CD4-positive, alpha-beta T cell treated with Interleukin-17A for 4 hours (primary cell): ENCODE results near the gene SLC22A9.
"Not testable (repeated sequence)": the region's sequence is repeated elsewhere in the genome, so short reads cannot be mapped to it uniquely, and the experiment has no call there.

Source experiments
- DNase-seq: peaks from one replicate; pipeline ENCODE4 v3.0.0-alpha.2; 2020; ENCODE audit warnings: mixed read lengths

Gene SLC22A9

DNA sequence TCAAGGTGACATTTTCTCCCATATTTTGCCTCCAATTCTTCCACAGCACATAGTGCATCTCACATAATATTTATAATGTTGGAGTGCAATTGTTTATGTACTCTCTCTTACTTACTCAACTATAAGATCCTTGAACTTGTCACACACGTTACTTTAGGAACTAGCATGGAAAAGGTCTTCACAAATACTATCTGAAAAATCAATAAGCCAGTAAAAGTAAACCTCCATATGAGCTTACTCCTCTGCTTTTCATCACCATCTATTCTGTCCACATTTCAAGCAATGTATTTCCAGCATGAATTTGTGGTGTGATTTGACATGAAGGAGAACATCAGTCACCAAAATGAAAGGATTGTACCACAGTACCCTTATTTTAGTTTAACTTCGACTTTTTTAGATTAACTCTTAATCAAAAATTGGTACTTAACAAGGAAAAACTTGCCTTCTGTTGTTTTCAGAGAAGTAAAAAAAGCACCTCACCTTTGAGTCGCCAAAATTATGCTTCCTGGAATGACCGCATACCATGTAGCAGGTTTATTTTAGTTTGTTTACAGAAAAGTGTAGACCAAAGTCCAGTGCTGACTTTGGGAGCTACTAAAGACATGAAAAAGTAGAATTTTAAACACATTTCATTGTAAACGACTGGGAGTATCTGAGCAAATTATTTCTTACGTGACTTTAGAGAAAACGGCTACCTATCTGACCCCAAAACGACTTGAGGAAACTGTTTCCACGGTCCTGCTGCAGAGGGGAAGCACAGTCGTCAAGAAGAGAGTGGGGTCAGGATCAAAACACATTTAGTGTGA is at the start of gene SLC22A9:
Gene SLC22A9 (plus strand): TSS at position 621 of the 806 bp plus-strand sequence. CDS start 272 bp downstream, outside the sequence.
- no peak for DNase-seq

GRCh38 chr11:63321723-63322122 is 47.9 kb upstream of the SLC22A9 start:
- no peak for DNase-seq

DNA sequence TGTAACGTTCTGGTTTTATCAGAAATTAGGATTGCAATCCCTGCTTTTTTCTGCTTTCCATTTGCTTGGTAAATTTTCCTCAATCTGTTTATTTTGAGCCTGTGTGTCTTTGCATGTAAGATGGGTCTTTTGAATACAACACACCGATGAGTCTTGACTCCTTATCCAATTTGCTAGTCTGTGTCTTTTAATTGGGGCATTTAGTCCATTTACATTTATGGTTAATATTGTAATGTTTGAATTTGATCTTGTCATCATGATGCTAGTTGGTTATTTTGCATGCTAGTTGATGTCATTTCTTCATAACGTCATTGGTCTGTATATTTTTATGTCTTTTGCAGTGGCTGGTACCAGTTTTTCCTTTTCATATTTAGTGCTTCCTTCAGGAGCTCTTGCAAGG is 34.5 kb upstream of the SLC22A9 start:
- not testable (repeated sequence) for DNase-seq

- DNase-seq = no peak
These were observed 32.5 kb upstream of the SLC22A9 start for GRCh38 chr11:63337070-63337469.

DNA sequence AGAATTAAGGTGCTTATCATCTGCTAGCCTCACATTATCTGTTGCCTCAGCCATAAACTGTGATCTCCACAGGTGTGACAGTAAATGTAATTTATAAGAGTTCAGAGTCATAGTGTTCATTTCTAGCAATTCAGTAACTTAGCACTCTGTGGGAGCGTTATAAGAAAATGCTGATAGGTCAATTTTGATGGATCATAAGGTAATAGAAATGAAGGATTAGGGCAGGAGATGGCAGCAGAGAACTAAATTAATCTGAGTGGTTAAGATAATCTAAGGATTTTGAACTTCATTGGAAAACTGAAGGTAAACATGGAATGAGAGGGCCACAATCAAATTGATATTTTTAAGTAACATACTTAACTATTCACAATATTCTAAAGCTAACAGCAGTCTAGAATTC is 26.5 kb upstream of the SLC22A9 start:
- DNase-seq = no peak

DNA sequence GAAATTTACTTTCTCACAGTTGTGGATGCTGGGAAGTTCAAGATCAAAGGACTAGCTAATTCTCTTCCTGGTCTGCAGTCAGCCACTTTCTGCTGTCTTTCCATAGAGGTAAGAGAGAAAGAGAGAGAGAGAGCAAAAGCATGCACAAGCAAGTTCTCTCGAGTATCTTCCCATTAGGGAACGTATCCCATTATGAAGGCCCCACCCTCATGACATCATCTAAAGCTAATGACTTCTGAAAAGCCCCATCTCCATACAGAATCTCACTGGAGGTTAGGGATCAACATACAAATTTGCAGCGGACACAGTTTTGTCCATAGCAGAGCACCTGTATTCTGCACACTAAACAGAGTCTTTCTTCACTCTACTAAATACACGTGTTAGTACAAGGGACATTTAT is 17.4 kb upstream of the SLC22A9 start:
- no peak for DNase-seq

- DNase-seq = no peak
These were observed 7.3 kb upstream of the SLC22A9 start for GRCh38 chr11:63362196-63362793.

DNA sequence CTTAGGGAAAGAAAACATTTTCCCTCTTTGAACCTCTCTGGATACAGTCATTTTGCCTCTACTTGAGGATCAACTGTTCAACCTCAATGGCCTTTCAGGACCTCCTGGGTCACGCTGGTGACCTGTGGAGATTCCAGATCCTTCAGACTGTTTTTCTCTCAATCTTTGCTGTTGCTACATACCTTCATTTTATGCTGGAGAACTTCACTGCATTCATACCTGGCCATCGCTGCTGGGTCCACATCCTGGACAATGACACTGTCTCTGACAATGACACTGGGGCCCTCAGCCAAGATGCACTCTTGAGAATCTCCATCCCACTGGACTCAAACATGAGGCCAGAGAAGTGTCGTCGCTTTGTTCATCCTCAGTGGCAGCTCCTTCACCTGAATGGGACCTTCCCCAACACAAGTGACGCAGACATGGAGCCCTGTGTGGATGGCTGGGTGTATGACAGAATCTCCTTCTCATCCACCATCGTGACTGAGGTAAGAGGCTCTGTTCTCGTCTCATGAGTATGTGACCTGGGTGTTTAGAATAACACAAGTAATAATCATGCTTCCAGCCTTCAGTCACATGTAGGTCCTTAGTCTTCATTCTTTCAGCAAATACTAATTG is 495 bp downstream of the SLC22A9 start:
- DNase-seq = no peak

DNA sequence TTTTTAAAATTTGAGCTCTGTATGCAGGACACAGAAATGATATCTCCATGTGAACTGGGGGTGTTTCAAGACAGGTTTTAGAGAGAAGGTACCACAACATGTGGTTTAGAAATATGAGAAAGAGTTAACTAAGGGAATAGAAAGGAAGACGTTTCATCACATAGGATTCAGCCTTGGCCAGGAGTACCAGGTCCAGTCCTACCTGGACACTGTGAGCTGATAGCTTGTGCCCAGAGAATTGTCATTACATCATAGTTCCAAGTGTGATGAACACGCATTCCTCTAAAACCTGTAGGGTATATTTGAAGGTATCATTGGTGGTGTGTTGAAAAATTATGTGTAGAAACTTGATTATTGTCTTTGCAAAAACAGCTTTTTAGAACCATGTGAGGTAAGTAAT is 1.8 kb downstream of the SLC22A9 start:
- no peak for DNase-seq

GRCh38 chr11:63375434-63375833 is 5.8 kb downstream of the SLC22A9 start:
- DNase-seq = no peak

GRCh38 chr11:63380130-63380529 is 10.5 kb downstream of the SLC22A9 start:
- DNase-seq = no peak

- no peak for DNase-seq
These were observed 26.1 kb downstream of the SLC22A9 start for GRCh38 chr11:63395697-63396096.

- DNase-seq = no peak
These were observed 34.8 kb downstream of the SLC22A9 start for GRCh38 chr11:63404161-63404935.

DNA sequence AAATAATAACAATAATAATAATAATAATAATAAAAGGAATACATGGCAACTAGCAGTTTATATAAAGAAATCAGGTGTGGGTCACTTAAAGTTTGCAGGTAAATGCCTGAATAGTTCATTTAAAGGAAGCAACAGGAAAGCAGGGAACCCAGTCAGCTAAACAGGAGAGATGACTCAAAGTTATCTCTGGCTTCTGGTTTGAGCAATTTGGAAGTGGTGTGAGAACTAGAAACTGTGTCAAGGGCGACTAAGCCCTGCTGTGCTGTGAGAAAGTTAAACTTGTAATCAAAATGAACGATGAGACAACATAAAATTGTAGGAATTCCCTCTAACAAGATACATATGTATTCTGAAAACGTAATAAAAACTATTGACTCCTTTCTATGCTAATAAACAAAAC is 35.5 kb downstream of the SLC22A9 start:
- DNase-seq = no peak

DNA sequence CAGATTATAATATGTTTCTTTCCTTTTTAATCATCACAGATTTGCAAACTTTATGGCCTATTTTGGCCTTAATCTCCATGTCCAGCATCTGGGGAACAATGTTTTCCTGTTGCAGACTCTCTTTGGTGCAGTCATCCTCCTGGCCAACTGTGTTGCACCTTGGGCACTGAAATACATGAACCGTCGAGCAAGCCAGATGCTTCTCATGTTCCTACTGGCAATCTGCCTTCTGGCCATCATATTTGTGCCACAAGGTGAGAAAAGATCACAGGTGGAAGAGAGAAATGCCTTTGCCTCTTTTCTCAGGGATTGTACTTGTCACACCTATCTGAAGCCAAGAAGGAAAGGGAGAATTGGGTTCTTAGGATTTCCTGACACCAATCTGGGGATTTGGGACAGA is 36.9 kb downstream of the SLC22A9 start:
- no peak for DNase-seq

DNA sequence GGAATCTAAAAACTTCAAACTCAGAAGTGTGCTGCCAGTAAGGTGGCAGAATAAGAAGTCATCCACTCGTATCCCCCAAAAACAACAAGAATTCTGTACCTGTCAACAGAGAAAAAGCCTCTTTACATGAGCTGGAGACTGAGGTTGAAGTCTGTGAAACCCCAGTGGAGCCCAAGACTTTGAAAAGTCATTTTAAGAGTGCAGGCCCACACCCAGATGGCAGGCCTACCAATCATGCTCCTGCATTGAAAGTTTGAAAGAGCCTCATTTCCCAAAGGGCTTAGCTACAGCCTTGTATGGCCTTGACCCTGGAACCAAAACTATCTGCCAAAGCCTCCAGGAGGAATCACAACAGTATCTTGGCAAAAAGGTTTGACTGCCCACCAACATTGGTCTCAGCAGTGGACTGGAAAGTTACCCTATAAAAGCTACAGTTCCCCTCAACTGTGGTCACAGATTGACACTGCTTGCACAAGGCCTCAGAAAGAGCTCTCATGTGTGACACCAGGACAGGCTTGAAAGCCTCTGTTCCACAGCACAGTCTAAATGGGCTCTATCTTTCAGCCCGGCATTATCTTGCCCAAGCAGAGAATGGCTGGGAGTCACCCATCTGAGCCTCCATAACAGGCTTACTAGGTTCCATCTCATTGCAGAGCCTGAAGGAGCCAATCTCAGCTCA is 47.7 kb downstream of the SLC22A9 start:
- no peak for DNase-seq

DNA sequence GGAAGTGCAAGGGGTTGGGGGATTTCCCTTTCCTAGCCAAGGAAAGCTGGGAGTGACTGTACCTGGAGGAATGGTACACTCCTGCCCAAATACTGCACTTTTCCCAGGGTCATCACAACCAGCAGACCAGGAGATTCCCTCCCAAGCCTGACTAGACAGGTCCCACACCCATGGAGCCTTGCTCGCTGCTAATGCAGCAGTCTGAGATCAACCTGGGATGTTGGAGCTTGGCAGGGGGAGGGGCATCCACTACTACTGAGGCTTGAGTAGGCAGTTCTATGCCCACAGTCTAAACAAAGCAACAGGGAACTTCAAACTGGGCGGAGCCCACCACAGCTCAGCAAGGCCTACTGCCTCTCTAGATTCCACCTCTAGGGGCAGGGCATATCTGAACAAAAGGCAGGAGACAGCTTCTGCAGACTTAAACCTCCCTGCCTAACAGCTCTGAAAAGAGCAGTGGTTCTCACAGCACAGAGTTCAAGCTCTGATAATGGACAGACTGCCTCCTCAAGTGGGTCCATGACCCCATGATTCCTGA is 58.5 kb downstream of the SLC22A9 start:
- no peak for DNase-seq

DNA sequence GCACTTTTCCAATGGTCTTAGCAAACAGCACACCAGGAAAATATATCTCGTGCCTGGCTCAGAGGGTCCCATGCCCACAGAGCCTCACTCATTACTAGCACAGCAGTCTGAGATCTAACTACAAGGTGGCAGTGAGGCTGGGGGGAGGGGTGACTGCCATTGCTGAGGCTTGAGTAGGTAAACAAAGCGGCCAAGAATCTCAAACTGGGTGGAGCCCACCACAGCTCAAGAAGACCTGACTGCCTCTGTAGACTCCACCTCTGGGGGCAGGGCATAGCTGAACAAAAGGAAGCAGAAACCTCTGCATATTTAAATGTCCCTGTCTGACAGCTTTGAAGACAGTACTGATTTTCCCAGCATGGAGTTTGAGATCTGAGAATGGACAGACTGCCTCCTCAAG is 61.1 kb downstream of the SLC22A9 start:
- not testable (repeated sequence) for DNase-seq

- not testable (repeated sequence) for DNase-seq
These were observed 65.8 kb downstream of the SLC22A9 start for GRCh38 chr11:63435351-63435750.

DNA sequence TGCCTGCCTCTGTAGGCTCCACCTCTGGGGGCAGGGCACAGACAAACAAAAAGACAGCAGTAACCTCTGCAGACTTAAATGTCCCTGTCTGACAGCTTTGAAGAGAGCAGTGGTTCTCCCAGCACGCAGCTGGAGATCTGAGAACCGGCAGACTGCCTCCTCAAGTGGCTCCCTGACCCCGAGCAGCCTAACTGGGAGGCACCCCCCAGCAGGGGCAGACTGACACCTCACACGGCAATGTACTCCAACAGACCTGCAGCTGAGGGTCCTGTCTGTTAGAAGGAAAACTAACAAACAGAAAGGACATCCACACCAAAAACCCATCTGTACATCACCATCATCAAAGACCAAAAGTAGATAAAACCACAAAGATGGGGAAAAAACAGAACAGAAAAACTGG is 66.2 kb downstream of the SLC22A9 start:
- not testable (repeated sequence) for DNase-seq

DNA sequence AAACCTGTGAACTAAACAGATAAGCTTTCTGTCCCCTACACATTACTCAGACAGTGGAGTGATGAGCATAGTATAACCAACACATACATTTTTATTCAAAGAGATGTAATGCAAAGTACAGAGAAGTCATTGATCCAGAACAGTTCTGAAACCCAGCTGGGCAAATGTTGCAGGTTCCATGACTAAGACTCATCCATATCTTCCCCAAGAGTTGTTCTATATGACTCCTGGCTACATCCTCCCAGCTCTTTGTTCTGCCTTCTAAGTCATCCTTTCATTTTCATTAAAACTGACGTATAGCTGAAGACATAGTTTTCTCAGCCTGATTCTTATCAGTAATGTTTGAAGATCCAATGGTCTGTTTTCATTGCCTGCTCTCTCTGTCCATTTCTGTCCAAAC is 74.1 kb downstream of the SLC22A9 start:
- DNase-seq = no peak

DNA sequence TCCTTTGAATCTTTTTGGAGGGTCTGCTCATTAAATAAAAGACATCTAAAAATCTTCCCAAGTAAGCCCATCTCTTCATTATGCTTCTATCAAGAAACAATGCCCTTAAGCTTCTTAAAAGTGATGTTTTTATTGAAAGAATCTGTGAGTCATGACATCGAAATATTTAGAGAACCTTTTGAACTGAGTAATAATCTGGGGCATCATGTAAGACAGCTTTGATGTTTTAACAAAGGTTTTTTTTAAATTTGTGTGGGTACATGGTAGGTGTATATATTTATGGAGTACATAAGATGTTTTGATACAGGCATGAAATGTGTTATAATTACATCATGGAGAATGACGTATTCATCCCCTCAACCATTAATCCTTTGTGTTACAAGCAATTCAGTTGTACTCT is 74.6 kb downstream of the SLC22A9 start:
- DNase-seq = no peak
